SK-N-MC (cell line): Measurements from ENCODE around the gene GALNT9.

Experiments used
- DNase-seq: peaks from one replicate; pipeline ENCODE4 v3.0.0-alpha.2; 2011; ENCODE audit warnings: low read depth, low spot score
- H3K27ac ChIP-seq: fragments of 200-600 bp; sonication (generic); 2 replicates; pipeline ENCODE4 v1.5.1; 2016; ENCODE audit warnings: mixed run types
- H3K36me3 ChIP-seq: fragments of 200-600 bp; sonication (generic); 2 replicates; pipeline ENCODE4 v1.6.1; 2017; ENCODE audit warnings: antibody characterized with exemption, low read length, mixed read lengths; ENCODE audit not compliant: insufficient read depth
- H3K4me3 ChIP-seq: fragments of 200-600 bp; sonication (generic); 2 replicates; pipeline ENCODE4 v1.5.1; 2016
- H3K9ac ChIP-seq: fragments of 200-600 bp; sonication (generic); 2 replicates; pipeline ENCODE4 v1.8.0; 2017; ENCODE audit warnings: mixed run types, mixed read lengths; ENCODE audit not compliant: insufficient read length
- H3K9me3 ChIP-seq: fragments of 200-600 bp; sonication (generic); 2 replicates; pipeline ENCODE4 v1.6.1; 2017; ENCODE audit warnings: low read depth, mild to moderate bottlenecking, antibody characterized with exemption, low read length, moderate library complexity, mixed read lengths
- EZH2 ChIP-seq: fragments of 200-600 bp; sonication (generic); IDR thresholded peaks from one replicate; pipeline ENCODE4 v1.6.1; 2017; ENCODE audit warnings: antibody characterized with exemption
- FOXP2 ChIP-seq: optimal IDR thresholded peaks from 2 replicates; pipeline ENCODE3; 2011; ENCODE audit warnings: mild to moderate bottlenecking, moderate library complexity; ENCODE audit not compliant: insufficient read depth; ENCODE audit errors: extremely low read length, control extremely low read depth
- POLR2AphosphoS5 ChIP-seq: IDR thresholded peaks from 2 replicates; pipeline ENCODE4 v1.6.1; 2012; ENCODE audit warnings: mild to moderate bottlenecking, low read depth, low read length, borderline replicate concordance

GALNT9 gene

GRCh38 chr12:132347176-132347855, 17.9 kb upstream of the GALNT9 start:
- DNase-seq: no peak
- no peak overlapping the region for H3K4me3 ChIP-seq
- H3K36me3 ChIP-seq: no peaks in the 10 kb centered on the region
- H3K27ac ChIP-seq: no peak overlapping the region
- TF ChIP-seq FOXP2 (no peak), POLR2AphosphoS5 (no peak), EZH2 (no peak)
- no peaks in the 10 kb centered on the region for H3K9me3 ChIP-seq
- no peak overlapping the region for H3K9ac ChIP-seq

- TF ChIP-seq FOXP2: no peak
- TF ChIP-seq POLR2AphosphoS5: no peak
- no peak for TF ChIP-seq EZH2
- no peak for DNase-seq
- H3K9me3 ChIP-seq: no peaks in the 10 kb centered on the region
- no peaks in the 10 kb centered on the region for H3K36me3 ChIP-seq
- no peak overlapping the region for H3K27ac ChIP-seq
- no peak overlapping the region for H3K9ac ChIP-seq
- H3K4me3 ChIP-seq: no peak overlapping the region
Measured at GRCh38 chr12:132346471-132347175, 17.2 kb upstream of the GALNT9 start.

- no peak for DNase-seq
- H3K4me3 ChIP-seq: no peak overlapping the region
- TF ChIP-seq POLR2AphosphoS5: no peak
- no peak for TF ChIP-seq EZH2
- no peak for TF ChIP-seq FOXP2
- no peaks in the 10 kb centered on the region for H3K36me3 ChIP-seq
- H3K9me3 ChIP-seq: no peaks in the 10 kb centered on the region
- no peak overlapping the region for H3K27ac ChIP-seq
- H3K9ac ChIP-seq: no peak overlapping the region
Measured at GRCh38 chr12:132345561-132346200, 16.3 kb upstream of the GALNT9 start.

- H3K27ac ChIP-seq: no peak overlapping the region
- no peaks in the 10 kb centered on the region for H3K36me3 ChIP-seq
- no peak for TF ChIP-seq POLR2AphosphoS5
- TF ChIP-seq EZH2: no peak
- TF ChIP-seq FOXP2: no peak
- H3K9ac ChIP-seq: no peak overlapping the region
- no peaks in the 10 kb centered on the region for H3K9me3 ChIP-seq
- no peak overlapping the region for H3K4me3 ChIP-seq
- DNase-seq: no peak
Measured at GRCh38 chr12:132345126-132345525, 15.7 kb upstream of the GALNT9 start.

- no peak overlapping the region for H3K27ac ChIP-seq
- H3K4me3 ChIP-seq: no peak overlapping the region
- DNase-seq: no peak
- H3K36me3 ChIP-seq: no peaks in the 10 kb centered on the region
- H3K9me3 ChIP-seq: no peaks in the 10 kb centered on the region
- TF ChIP-seq EZH2 (no peak), POLR2AphosphoS5 (no peak), FOXP2 (no peak)
- H3K9ac ChIP-seq: no peak overlapping the region
Measured at GRCh38 chr12:132344601-132345000, 15.2 kb upstream of the GALNT9 start.

GRCh38 chr12:132344181-132344580, 14.8 kb upstream of the GALNT9 start:
- H3K9ac ChIP-seq: no peak overlapping the region
- H3K9me3 ChIP-seq: no peaks in the 10 kb centered on the region
- DNase-seq: no peak
- TF ChIP-seq POLR2AphosphoS5 (no peak), EZH2 (no peak), FOXP2 (no peak)
- H3K36me3 ChIP-seq: no peaks in the 10 kb centered on the region
- no peak overlapping the region for H3K4me3 ChIP-seq
- H3K27ac ChIP-seq: no peak overlapping the region

- TF ChIP-seq FOXP2: no peak
- no peak for TF ChIP-seq EZH2
- TF ChIP-seq POLR2AphosphoS5: no peak
- no peak for DNase-seq
- H3K36me3 ChIP-seq: no peaks in the 10 kb centered on the region
- H3K27ac ChIP-seq: no peak overlapping the region
- no peaks in the 10 kb centered on the region for H3K9me3 ChIP-seq
- H3K4me3 ChIP-seq: no peak overlapping the region
- no peak overlapping the region for H3K9ac ChIP-seq
Measured at GRCh38 chr12:132343294-132344004, 14.1 kb upstream of the GALNT9 start.
